Anterior cingulate cortex (tissue), 58 donors: Measurements from ENCODE around the gene PCNX4.
"Not testable (repeated sequence)": the region's sequence is repeated elsewhere in the genome, so short reads cannot be mapped to it uniquely, and the experiment has no call there.

ENCODE experiments used
- DNase-seq, 58 donors: peaks; one replicate each; lab custom pipeline; 2025; lab: John Stamatoyannopoulos, UW

The PCNX4 gene

DNA sequence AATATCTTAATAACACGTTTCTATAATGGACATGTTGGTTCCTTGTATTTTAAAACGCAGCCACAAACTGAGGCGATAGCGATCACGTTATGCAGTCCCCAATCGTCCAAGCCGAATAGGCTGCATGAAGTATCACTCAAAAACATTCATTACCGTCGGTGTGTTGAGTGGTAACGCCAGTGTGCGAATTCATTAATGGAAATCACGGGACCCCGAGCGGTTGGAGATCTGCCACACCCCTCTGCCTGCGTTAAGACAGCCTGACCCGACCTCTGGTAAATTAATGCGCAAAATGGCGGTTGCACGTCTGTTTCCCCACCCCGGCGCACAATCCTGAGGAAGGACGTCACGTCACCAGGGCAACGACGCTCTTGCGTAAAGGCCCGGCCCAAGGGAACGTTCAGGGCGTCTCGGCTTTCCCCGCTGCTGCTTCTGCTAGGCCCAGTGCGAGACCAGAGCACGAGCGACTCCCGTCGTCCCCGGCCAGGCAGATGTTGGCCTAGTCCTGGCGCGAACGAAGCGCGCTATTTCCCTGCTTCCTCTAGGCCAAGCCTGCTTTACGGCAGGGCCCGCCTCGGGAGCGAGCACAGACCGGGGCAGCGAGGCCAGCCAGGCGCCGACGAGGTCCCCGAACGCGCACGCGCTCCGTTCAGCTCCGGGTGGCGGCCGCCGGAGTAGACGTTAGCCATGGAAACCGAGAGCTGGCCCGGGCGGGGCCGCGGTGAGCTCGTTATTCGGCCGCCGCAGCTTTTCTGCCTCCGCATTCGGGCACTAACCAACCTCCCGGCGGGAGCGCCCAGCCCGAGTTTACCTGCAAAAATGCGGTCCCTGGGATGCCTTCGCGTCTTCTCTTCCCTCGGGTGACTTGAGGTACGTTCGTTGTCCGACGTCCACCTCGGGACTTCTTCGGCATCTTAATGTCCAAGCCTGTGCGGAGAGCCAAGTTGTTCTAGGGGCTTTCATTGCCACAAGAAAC, at the start of gene PCNX4:
PCNX4 (plus strand) TSS at position 374 of the 976 bp plus-strand sequence. CDS start 15,716 bp downstream, outside the sequence.
- peak; percentile 75 to 100 (median 94) for DNase-seq

DNA sequence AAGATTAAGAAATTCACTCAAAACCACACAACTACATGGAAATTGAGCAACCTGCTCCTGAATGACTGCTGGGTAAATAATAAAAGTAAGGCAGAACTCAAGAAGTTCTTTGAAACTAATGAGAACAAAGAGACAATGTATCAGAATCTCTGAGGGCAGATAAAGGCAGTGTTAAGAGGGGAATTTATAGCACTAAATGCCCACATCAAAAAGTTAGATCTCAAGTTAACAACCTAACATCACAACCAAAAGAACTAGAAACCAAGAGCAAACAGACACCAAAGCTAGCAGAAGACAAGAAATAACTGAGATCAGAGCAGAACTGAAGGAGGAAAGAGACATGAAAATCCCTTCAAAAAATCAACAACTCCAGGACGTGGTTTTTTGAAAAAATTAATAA, 43.7 kb upstream of the PCNX4 start:
- not testable (repeated sequence) for DNase-seq

DNA sequence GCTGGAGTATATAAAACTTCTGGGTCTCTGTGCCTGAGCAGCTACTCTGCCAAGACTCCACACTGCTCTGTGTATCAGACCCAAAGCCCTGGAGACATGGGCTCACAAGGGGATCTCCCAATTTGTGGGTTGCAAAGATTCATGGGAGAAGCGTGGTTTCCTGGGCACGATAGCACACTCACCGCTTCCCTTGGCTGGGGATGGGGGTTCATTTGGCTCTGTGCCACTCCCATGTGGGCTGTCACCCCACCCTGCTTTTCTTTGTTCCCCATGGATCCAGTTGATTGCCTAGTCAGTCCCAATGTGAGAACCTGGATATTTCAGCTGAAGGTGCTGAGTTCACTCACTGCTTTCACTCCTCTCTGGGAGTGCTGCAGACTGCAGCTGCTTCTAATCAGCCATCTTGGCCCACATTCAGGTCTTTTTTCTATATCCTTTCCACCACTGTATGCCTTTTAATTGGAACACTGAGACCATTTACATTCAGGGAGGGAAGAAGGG, 40.0 kb upstream of the PCNX4 start:
- no peak for DNase-seq

DNA sequence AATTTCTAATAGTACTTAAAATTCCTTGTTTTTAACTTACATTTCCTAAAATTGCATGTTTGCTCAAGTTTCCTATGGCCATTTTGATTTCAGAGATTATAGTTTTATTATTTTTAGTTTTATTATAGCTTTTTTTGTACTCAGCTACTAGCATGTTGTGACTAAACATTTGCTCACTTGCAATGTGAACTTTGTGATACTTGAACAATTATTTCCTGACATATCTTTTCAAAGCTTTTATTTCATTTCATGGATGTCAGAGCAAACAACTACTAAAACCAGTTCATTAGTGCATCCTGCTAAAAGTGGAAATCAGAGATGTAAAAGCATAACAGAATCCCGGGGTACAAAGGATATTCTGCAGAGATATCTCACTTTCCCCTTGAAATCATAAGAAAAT, 33.6 kb upstream of the PCNX4 start:
- no peak for DNase-seq

DNA sequence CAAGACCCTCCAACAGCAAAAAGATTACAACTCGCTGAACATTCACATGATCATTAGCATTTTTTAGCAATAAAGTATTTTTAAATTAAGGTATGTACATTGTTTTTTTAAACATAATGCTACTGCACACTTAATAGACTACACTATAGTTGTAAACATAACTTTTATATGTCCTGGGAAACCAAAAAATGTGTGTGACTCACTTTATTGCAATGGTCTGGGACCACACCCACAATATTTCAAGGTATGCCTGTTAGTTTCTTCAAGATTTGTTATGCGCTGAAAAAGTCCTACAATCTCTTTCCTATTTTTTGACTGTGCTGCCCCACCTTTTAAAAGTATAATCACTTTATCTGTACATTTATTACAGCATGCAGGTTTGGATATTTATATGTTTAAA, 30.4 kb upstream of the PCNX4 start:
- DNase-seq = no peak

DNA sequence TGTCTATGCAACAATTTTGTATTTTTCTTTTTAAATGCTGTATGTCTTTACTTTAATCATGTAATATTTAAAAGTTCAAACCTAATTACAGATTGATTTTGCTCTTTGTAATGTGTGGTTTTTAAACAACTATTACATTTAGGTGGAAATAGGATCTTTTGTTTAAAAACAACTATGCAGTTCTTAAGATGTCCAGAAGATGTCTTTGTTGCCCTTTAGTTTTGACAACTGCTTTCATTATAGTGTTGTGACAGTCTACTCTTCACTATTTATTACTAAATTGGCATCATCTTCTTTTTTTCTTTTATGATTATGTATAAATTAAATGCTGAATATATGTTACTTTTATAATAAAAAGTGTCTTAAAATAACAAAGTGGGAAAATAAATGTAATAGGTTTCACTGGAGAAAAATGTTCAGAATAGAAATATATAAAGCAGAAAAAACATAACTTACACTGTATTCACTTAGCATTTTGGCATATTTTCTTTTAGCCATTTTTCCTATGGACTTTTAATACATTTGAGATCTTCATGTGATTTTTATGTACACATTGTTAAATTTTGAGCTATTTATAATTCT, 27.1 kb upstream of the PCNX4 start:
- peak in 1 of 58 donors; percentile 1 for DNase-seq

DNA sequence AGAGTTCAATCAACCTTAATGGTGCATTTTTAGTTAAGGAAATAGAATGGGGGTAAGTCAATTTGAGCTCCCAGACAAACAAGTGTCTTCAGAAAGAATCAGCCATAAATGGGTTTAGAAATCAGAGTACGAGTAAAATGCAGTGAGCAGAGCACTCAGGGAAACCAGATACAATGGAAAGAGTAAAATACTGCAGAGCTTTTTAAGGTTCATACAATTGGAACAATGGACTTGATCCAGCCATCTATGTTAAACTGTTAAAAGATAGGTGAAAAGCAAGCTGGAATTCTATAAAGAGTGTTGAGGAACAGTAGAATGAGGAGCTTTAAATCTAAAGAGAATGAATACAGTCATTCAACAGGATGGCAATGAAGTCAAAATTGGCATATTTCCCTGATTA, 23.8 kb upstream of the PCNX4 start:
- DNase-seq = no peak

DNA sequence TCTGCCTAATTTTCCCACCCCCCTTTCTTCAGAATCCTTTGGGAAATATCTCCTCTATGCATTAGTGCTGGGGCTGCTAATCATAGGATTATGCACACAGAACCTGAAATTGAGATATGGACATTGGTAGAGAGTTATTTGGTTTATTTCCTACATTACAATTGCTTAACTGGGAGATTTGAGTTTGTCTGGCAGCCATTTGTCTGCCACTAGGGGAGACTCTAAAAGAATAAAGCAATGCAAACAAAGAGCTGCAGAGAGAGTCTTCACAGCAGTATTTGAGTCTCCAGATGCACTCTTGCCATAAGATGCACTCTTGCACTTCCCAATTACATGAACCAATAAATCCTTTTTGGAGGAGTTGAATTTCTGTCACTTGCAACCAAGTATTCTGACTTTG, 12.0 kb upstream of the PCNX4 start:
- no peak for DNase-seq

DNA sequence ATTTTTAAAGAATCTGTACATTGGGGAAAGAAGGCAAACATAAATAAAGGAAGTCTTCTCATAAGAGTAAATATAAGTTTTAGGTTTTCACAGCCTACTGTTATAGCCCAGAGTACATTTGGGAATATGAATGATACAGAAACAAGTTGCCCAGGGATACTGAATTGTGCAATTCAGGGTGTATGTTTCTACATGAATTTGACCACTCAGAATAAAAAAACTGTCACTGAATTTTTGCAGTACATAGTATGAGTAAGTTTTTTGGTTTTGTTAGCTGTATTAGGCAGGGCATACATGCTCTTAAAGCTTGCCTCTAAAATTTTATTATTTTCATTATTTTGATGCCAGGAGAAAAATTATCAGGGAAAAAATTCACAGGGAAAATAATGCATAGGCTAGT, 6.6 kb upstream of the PCNX4 start:
- DNase-seq = no peak

DNA sequence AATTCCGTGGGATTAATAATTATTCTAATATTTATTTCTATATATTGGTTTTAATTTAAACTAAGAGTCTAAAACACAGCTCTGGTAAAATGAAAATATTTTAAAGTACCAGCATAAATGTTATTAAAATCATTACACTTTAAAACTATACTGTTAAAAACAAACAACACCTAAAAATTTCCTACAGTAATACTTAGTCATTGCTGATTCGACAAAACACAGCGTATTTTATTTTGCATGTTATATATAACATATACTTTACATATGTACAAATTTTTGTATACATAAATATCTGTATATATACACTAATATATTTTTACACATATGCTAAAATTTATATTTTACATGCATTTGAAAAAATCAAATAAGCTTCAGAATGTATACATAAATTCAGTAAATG, 6.0 kb upstream of the PCNX4 start:
- DNase-seq = no peak

DNA sequence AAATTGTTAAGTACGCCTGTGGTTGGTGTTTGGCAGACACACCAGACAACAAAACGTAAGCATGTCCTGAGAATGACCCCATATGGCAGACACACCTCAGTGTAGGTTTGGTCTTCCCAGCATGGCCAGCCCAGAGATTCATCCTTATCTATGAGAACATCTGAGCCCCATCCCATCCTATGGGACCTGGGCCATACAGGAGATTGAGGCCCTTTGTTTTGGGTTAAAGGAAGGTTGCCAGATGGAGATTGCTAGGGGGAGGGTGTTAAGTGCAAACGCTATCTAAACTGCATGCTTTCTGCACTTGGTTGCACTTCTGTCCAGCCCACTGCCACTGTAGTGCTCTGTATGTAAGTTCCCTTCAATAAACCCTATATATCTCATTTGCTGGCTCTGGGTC, 4.1 kb upstream of the PCNX4 start:
- DNase-seq = no peak

DNA sequence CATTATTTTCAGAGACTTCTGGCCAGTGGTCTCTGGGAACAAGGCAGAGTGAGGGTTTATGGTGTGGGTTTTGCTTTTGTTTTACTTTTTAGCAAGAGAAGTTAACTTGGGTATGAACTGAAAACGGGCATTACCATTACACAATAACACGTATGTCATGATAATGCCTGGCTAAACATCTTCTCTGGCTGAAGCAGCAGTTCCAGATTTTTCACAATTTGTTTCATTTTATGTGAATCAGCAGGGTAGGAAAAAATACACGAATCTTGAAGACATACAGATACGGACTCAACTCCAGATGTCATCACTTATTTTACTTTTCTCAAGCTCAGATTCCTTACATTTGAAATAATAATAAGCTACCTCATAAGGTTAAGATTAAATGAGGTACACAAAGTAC, 2.5 kb upstream of the PCNX4 start:
- DNase-seq = no peak

DNA sequence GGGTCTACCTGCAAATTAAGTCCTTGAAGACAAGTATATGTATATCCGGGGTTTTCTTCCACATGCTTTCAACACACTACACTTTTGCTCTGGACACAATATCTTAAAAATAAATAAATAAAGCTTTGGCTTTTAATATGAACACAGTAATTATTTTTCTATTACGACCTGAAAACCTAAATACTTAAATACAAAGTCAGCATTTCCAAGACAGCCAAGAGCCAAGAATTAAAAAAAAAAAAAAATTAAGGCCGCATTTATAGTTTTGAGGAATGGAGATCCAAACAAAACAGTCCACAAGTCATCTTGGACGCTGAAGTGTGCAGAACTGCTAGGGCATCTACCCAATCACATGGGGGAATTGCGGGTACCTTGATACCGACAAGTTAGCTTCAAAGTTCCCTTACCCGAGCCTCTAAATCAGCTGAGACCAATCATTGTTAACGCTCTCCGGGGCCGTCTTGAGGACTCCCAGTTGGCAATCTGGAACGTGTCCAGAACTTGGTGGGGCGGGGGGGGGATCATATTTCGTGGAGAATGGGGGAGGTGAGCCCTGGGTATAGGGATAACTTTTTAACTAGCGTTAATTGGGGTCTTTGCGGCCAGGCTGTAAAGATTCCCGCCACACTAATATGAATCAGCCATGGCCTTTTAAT, 731 bp upstream of the PCNX4 start:
- DNase-seq = peak in 30 of 58 donors; percentile 2 to 66 (median 30)

DNA sequence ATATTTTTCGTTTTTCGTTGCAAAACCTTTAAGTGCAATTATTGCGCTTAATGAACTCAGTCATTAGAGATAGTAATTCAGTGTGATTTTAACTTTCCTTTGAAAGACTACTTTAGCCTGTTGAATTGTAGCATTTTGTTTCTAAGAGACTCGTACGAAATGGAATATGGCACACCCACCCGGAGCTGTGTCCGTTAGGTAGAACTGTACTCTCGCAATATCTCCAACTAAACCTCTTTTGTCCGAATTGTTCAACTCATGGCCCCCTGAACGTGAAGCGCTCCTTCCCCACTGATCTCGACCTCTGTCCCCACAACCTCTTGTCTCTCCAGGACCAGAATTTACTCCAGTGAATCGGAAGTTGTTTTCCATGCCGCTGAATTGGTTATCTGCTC, 800 bp downstream of the PCNX4 start:
- DNase-seq = peak in 8 of 58 donors; percentile 2 to 33 (median 8)

DNA sequence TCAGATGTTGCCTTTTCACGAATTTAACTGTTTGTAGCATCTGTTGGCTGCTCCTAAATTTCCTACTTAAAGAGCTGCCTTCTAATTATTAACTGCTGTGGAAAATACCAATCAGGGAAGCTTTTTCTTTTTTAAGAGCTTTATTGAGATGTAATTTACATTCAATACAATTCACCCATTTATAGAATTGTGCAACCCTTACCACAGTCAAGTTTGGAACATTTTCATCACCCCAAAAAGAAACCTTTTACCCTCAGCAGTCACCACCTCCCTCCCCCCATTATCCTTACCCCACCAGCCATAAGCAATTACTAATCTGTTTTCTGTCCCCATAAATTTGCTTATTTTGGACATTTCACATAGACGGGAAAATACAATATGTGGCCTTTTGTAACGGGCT, 1.4 kb downstream of the PCNX4 start:
- DNase-seq = peak in 1 of 58 donors; percentile 5

DNA sequence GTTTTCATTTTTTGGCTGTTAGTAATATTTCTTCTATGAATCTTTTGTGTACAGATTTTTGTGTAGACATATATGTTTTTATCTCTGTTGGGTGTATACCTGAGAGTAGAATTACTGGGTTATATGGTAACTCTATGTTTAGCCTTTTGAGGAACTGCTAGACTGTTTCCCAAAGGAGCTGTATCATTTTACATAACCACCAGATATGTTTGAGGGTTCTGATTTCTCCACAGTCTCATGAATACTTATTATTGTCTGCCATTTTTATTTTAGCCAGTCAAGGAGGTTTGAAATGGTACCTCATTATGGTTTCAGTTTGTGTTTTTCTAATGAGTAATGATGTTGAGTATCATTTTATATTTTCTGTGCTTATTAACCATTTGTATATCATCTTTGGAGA, 1.9 kb downstream of the PCNX4 start:
- no peak for DNase-seq

DNA sequence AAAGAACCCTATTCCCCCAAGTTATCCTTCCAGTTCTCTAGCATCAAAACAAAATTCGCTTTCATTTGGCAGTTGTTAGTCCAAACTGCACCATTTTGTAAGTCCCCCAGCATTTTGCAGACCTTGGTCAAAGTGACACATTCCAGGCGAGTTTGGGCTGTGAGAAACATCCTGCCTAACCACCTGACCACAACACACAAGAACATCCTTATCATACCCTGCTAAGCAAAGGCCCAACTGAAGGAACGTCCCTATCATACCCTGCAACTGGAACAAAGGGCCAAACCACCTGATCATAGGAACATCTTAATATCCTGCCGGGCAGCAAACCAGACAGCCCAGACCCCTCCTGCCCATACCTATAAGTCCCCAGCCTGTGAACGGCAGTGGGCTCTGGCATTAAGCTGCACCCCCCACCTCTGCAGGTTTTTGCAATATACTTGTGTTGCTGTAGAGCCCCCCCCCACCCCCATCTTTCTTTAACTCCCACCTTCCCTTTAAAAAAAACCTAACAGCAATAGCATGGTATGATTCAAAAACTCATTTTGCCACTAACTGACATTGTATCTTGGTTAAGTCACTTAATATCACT, 2.7 kb downstream of the PCNX4 start:
- no peak for DNase-seq

DNA sequence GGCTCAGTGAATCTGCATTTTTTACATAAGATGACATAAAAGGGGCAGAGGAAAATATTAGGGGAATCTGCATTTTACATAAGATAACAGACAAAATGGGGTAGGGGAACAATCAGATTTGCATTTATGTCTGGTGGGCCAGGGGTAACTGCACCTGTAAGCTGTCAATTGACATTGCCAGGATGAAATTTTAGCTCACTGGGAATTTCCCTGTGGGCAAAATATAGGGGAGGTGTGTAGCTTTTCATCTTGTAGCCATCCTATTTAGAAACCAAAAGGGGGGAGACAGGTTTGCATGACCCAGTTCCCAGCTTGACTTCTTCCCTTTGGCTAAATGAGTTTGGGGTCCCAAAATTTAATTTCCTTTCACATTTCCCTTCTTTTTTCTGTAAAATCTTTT, 3.5 kb downstream of the PCNX4 start:
- DNase-seq = no peak

DNA sequence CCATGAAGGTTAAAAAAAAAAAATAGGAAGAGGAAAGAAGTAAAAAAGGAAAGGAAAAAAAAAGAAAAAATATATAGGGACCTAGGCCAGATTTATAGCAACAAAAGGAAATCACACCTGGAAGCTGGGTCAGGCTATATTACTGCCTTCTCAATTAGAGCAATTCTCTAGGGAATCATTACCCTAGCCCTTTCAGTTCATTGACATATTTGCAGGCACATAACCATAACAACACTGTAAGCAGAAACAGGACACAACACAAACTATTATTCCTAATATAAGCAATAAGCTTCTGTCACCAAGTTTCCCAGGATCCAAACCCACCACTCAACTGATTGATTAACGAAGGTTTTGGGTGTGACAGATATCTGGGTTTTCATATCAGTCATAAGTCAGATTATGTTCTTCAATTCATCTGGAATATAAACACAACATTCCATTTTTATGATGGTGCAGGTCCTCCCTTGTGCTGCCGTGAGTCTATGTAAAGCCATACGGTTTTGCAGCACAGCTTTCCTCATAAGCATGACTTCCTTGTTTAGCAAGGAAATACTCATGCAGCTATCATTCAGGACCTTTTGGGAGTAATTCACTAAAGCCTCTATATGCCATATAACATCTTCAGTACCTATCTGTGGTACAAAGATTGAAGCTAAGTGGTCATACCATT, 4.2 kb downstream of the PCNX4 start:
- no peak for DNase-seq

DNA sequence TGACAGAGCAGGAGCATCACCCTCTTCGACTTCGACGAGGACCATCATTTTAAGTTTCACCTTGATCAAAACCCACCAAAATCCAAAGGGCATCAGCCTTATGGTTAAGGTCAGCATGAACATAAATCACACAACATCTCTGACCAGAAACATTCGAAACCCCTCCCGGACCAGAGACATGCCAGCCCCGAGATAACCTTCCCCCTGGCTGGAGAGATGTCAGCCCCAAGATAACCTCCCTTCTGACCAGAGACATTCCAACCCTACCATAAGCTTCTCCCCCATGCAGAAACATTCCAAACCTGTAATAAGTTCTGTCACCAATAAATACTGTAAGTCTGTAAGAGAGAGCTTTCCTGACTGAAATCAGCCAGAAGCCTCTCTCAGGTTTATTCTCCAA, 6.3 kb downstream of the PCNX4 start:
- no peak for DNase-seq
